Brain microvascular endothelial cell (primary cell): ENCODE results near the gene MON2.

Experiments used
- DNase-seq: peaks from one replicate; pipeline ENCODE4 v3.0.0-alpha.2; 2020
- H3K27ac ChIP-seq: fragments of 250-450 bp; sonication (Bioruptor Pico); 2 replicates; pipeline ENCODE4 v1.5.1; 2020; ENCODE audit warnings: mild to moderate bottlenecking, moderate library complexity
- H3K27me3 ChIP-seq: fragments of 250-450 bp; sonication (Bioruptor Pico); replicated peaks from 2 replicates; pipeline ENCODE4 v1.5.1; 2020; ENCODE audit warnings: mild to moderate bottlenecking
- H3K36me3 ChIP-seq: fragments of 250-450 bp; sonication (Bioruptor Pico); replicated peaks from 2 replicates; pipeline ENCODE4 v1.5.1; 2020; ENCODE audit warnings: mild to moderate bottlenecking
- H3K4me3 ChIP-seq: 2 replicates; pipeline ENCODE4 v1.5.1; 2011; ENCODE audit warnings: low read depth, mild to moderate bottlenecking, control low read depth, low read length, moderate library complexity
- in situ Hi-C: cut with HindIII; loops from 2 replicates; pipeline ENCODE4 v1.10.0; 2017; ENCODE audit warnings: low sequenced_read_pairs, low pct_ligation_motif_present
- TF ChIP-seq, protein P1 (sequence below): IDR thresholded peaks from 2 replicates; pipeline ENCODE4 v1.5.1; 2011; ENCODE audit warnings: low read depth, mild to moderate bottlenecking, moderate library complexity, low read length, control low read depth, inconsistent platforms; ENCODE audit errors: missing control alignments

MON2 gene

DNA sequence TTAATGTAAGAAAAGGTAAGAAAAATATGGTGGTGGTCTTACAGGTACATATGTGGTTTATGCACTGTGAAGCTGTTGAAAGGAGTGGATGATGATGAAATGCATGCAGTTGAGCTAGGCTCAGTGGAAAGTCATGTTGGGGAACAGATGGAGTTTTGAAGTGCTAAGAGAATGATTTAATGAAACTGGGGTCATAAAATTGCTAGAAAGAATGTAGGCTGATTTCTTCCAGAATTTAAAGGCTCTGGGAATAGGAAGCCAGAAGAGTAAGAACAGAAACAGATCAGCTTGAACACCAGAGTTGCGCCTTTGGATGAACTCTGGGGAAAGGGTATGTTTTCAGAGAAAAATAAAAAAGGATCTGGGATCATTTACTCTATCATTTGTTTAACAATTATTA is 146.5 kb downstream of the MON2 start:
- in situ Hi-C loops: no loop called here

GRCh38 chr12:62618319-62618718 is 151.7 kb downstream of the MON2 start:
- TF ChIP-seq, protein P1, sequence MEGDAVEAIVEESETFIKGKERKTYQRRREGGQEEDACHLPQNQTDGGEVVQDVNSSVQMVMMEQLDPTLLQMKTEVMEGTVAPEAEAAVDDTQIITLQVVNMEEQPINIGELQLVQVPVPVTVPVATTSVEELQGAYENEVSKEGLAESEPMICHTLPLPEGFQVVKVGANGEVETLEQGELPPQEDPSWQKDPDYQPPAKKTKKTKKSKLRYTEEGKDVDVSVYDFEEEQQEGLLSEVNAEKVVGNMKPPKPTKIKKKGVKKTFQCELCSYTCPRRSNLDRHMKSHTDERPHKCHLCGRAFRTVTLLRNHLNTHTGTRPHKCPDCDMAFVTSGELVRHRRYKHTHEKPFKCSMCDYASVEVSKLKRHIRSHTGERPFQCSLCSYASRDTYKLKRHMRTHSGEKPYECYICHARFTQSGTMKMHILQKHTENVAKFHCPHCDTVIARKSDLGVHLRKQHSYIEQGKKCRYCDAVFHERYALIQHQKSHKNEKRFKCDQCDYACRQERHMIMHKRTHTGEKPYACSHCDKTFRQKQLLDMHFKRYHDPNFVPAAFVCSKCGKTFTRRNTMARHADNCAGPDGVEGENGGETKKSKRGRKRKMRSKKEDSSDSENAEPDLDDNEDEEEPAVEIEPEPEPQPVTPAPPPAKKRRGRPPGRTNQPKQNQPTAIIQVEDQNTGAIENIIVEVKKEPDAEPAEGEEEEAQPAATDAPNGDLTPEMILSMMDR: no peak
- no peak overlapping the region for H3K4me3 ChIP-seq
- H3K36me3 ChIP-seq: peaks cover 4% of the 10 kb centered on the region
- in situ Hi-C loops: no loop called here
- no peaks in the 10 kb centered on the region for H3K27me3 ChIP-seq
- DNase-seq: no peak
- no peak overlapping the region for H3K27ac ChIP-seq

More for the DNA sequence above, 146.5 kb downstream of the MON2 start:
- DNase-seq: no peak
- Histone ChIP-seq H3K27ac (no peak overlapping the region), H3K36me3 (peaks cover 4% of the 10 kb centered on the region), H3K27me3 (no peaks in the 10 kb centered on the region), H3K4me3 (no peak overlapping the region)
- TF ChIP-seq, protein P1: no peak

DNA sequence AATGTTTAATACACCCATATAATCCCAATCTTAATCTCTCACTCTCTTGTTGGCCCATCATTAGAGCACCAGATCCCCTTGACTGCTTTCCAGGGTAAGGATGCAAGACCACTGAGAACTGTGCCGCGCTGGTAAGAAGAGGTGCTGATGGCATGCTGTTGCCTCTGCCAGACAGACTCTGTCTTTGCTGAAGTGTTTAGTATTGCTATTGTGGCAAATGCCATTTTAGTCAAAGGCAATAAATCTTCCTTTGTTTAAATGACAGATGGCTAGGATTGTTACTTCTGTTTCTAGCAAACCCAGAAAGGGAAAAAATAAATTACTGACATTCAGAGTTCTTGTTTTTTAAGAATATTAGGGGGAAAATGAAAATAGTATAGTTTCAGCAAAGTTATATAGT is 152.3 kb downstream of the MON2 start:
- TF ChIP-seq, protein P1: no peak
- DNase-seq: no peak
- H3K36me3 ChIP-seq: peaks cover 4% of the 10 kb centered on the region
- in situ Hi-C loops: no loop called here
- no peaks in the 10 kb centered on the region for H3K27me3 ChIP-seq
- no peak overlapping the region for H3K27ac ChIP-seq
- H3K4me3 ChIP-seq: no peak overlapping the region

DNA sequence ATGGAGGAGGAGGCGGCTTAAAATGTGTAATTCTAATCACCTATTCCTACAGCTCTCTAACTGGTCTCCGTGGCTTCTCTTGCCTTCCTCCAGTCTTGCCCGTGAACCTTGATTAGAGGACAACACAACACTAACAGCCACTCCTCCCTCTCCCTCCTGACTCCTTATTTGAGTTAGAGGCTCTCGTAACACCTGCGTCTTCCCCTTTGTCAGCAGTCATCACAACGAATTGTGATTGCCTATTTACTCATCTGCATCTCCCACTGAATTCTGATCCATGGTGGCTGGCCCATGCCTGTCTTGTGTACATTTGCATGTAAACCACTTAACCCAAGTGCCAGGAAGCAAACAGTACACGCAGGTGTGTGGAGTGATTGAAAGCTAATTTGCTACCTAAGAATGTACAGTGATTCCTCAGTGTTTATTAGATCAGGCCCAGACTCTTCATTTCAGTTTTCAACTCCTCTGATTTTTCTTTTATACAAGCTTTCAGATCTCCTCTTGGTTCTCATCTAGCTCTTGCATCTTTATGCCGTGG is 154.5 kb downstream of the MON2 start:
- H3K27me3 ChIP-seq: no peaks in the 10 kb centered on the region
- no peak overlapping the region for H3K27ac ChIP-seq
- no peak overlapping the region for H3K4me3 ChIP-seq
- TF ChIP-seq, protein P1: no peak
- in situ Hi-C loops: no loop called here
- H3K36me3 ChIP-seq: no peaks in the 10 kb centered on the region
- DNase-seq: no peak

GRCh38 chr12:62622177-62622576 is 155.6 kb downstream of the MON2 start:
- no peaks in the 10 kb centered on the region for H3K36me3 ChIP-seq
- TF ChIP-seq, protein P1: no peak
- no peak overlapping the region for H3K27ac ChIP-seq
- no peaks in the 10 kb centered on the region for H3K27me3 ChIP-seq
- DNase-seq: no peak
- H3K4me3 ChIP-seq: no peak overlapping the region
- in situ Hi-C loops: no loop called here

GRCh38 chr12:62625228-62625627 is 158.6 kb downstream of the MON2 start:
- H3K27ac ChIP-seq: no peak overlapping the region
- no peak overlapping the region for H3K4me3 ChIP-seq
- DNase-seq: peak; percentile 20
- no peaks in the 10 kb centered on the region for H3K27me3 ChIP-seq
- TF ChIP-seq, protein P1: no peak
- in situ Hi-C loops: no loop called here
- H3K36me3 ChIP-seq: no peaks in the 10 kb centered on the region
